Activated T-cell treated with anti-CD3 and anti-CD28 coated beads for 1 hour (primary cell): Measurements from ENCODE around the gene ZSWIM6.

Source experiments
- DNase-seq: peaks from one replicate; pipeline ENCODE4 v3.0.0-alpha.2; 2020; ENCODE audit warnings: low read depth

ZSWIM6 gene

GRCh38 chr5:61332851-61333320 lies 828 bp downstream of the ZSWIM6 start:
- DNase-seq = peak; percentile 13

GRCh38 chr5:61333321-61333953 lies 1.4 kb downstream of the ZSWIM6 start:
- DNase-seq = no peak

GRCh38 chr5:61333954-61334867 lies 2.2 kb downstream of the ZSWIM6 start:
- no peak for DNase-seq

GRCh38 chr5:61334868-61335615 lies 3.0 kb downstream of the ZSWIM6 start:
- DNase-seq = no peak

GRCh38 chr5:61339764-61340163 lies 7.7 kb downstream of the ZSWIM6 start:
- no peak for DNase-seq

- DNase-seq = no peak
These were observed 8.8 kb downstream of the ZSWIM6 start for GRCh38 chr5:61340775-61341361.

- no peak for DNase-seq
These were observed 10.0 kb downstream of the ZSWIM6 start for GRCh38 chr5:61342071-61342501.

GRCh38 chr5:61344187-61344944 lies 12.3 kb downstream of the ZSWIM6 start:
- no peak for DNase-seq

- DNase-seq = no peak
These were observed 14.5 kb downstream of the ZSWIM6 start for GRCh38 chr5:61346511-61346910.

GRCh38 chr5:61347080-61347479 lies 15.0 kb downstream of the ZSWIM6 start:
- DNase-seq = no peak

GRCh38 chr5:61348447-61348846 lies 16.4 kb downstream of the ZSWIM6 start:
- DNase-seq = no peak

GRCh38 chr5:61349935-61350334 lies 17.9 kb downstream of the ZSWIM6 start:
- DNase-seq = no peak

GRCh38 chr5:61350535-61350934 lies 18.5 kb downstream of the ZSWIM6 start:
- DNase-seq = no peak

GRCh38 chr5:61351733-61352132 lies 19.7 kb downstream of the ZSWIM6 start:
- DNase-seq = no peak

GRCh38 chr5:61352180-61352579 lies 20.1 kb downstream of the ZSWIM6 start:
- no peak for DNase-seq

GRCh38 chr5:61352612-61353156 lies 20.6 kb downstream of the ZSWIM6 start:
- DNase-seq = no peak

- no peak for DNase-seq
These were observed 21.2 kb downstream of the ZSWIM6 start for GRCh38 chr5:61353293-61353692.

GRCh38 chr5:61354199-61354598 lies 22.1 kb downstream of the ZSWIM6 start:
- DNase-seq = no peak

GRCh38 chr5:61357745-61358144 lies 25.7 kb downstream of the ZSWIM6 start:
- no peak for DNase-seq

GRCh38 chr5:61362796-61363368 lies 30.8 kb downstream of the ZSWIM6 start:
- DNase-seq = no peak
